Fibroblast of skin of back (primary cell): Measurements from ENCODE around the gene RASGRP3.
"Not testable (repeated sequence)": the region's sequence is repeated elsewhere in the genome, so short reads cannot be mapped to it uniquely, and the experiment has no call there.

ENCODE experiments used
- DNase-seq: peaks from one replicate; pipeline ENCODE4 v3.0.0-alpha.2; 2013

RASGRP3 gene

GRCh38 chr2:33457556-33458247, 18.7 kb upstream of the RASGRP3 start:
- DNase-seq: no peak

- DNase-seq: no peak
Measured at GRCh38 chr2:33458248-33458819, 18.1 kb upstream of the RASGRP3 start.

GRCh38 chr2:33459745-33460144, 16.7 kb upstream of the RASGRP3 start:
- no peak for DNase-seq

- not testable (repeated sequence) for DNase-seq
Measured at GRCh38 chr2:33462512-33462911, 13.9 kb upstream of the RASGRP3 start.

- no peak for DNase-seq
Measured at GRCh38 chr2:33467413-33467812, 9.0 kb upstream of the RASGRP3 start.

GRCh38 chr2:33469238-33469637, 7.2 kb upstream of the RASGRP3 start:
- no peak for DNase-seq

GRCh38 chr2:33475224-33476130, 972 bp upstream of the RASGRP3 start:
- peak; percentile 78 for DNase-seq

- no peak for DNase-seq
Measured at GRCh38 chr2:33476793-33477190, 343 bp downstream of the RASGRP3 start.

GRCh38 chr2:33477473-33478468, 1.3 kb downstream of the RASGRP3 start:
- DNase-seq: no peak

- DNase-seq: no peak
Measured at GRCh38 chr2:33478968-33479731, 2.7 kb downstream of the RASGRP3 start.

GRCh38 chr2:33482518-33482917, 6.1 kb downstream of the RASGRP3 start:
- DNase-seq: no peak

- peak; percentile 74 for DNase-seq
Measured at GRCh38 chr2:33484042-33484621, 7.7 kb downstream of the RASGRP3 start.

GRCh38 chr2:33485051-33485450, 8.6 kb downstream of the RASGRP3 start:
- DNase-seq: no peak

- no peak for DNase-seq
Measured at GRCh38 chr2:33486544-33486943, 10.1 kb downstream of the RASGRP3 start.

GRCh38 chr2:33488178-33488690, 11.8 kb downstream of the RASGRP3 start:
- no peak for DNase-seq

- DNase-seq: no peak
Measured at GRCh38 chr2:33488715-33489540, 12.5 kb downstream of the RASGRP3 start.

GRCh38 chr2:33489835-33490431, 13.5 kb downstream of the RASGRP3 start:
- no peak for DNase-seq

GRCh38 chr2:33491441-33492084, 15.1 kb downstream of the RASGRP3 start:
- no peak for DNase-seq
